Activated CD8-positive, alpha-beta T cell treated with anti-CD3 and anti-CD28 coated beads for 36 hours (primary cell): Measurements from ENCODE around the gene KNL1. TPM values are rescaled to one million over a fixed set of nuclear protein-coding genes. Genes with fewer than 3 reads are reported as not detected.
"Not testable (repeated sequence)": the region's sequence is repeated elsewhere in the genome, so short reads cannot be mapped to it uniquely, and the experiment has no call there.

ENCODE experiments used
- ATAC-seq: fragments of 200-7000 bp; cut with Tn5 transposase; one replicate; pipeline ENCODE4 v1.10.0; 2021; ENCODE audit warnings: mild to moderate bottlenecking, moderate library complexity
- CTCF ChIA-PET: fragments of 350-600 bp; sonication (Branson Sonifier 250); formaldehyde crosslinking; loops from one replicate; lab custom pipeline; 2021; ENCODE audit warnings: antibody characterized with exemption; lab: Charles Lee
- POLR2A ChIA-PET: fragments of 350-600 bp; sonication (Branson Sonifier 250); formaldehyde crosslinking; loops from one replicate; lab custom pipeline; 2021; ENCODE audit warnings: antibody characterized with exemption; lab: Charles Lee
- DNase-seq: peaks from one replicate; pipeline ENCODE4 v3.0.0-alpha.2; 2020
- H3K27ac Mint-ChIP-seq: one replicate; pipeline ENCODE4 v1.8.0; 2021; ENCODE audit warnings: mild to moderate bottlenecking, mixed read lengths
- H3K27me3 Mint-ChIP-seq: one replicate; pipeline ENCODE4 v1.8.0; 2021; ENCODE audit warnings: mixed read lengths
- H3K36me3 Mint-ChIP-seq: one replicate; pipeline ENCODE4 v1.8.0; 2021; ENCODE audit warnings: low read depth, mixed read lengths
- H3K4me1 Mint-ChIP-seq: one replicate; pipeline ENCODE4 v1.8.0; 2021; ENCODE audit warnings: low read depth, mixed read lengths
- H3K4me3 Mint-ChIP-seq: one replicate; pipeline ENCODE4 v1.8.0; 2021; ENCODE audit warnings: mild to moderate bottlenecking, moderate library complexity, mixed read lengths
- H3K9me3 Mint-ChIP-seq: one replicate; pipeline ENCODE4 v1.8.0; 2021; ENCODE audit warnings: mixed read lengths
- intact Hi-C: fragments of 100-400 bp; cut with micrococcal nuclease; formaldehyde crosslinking; loops from one replicate; pipeline ENCODE4 v1.10.0; 2022
- total RNA-seq, 2 experiments: library from RNA; stranded (reverse); gene quantifications; one replicate each; pipeline ENCODE4 v1.2.3, GENCODE V29; 2021
- TF ChIP-seq, protein P1 (sequence below): fragments of 200-600 bp; IDR thresholded peaks from one replicate; pipeline ENCODE4 v1.8.0; 2022; ENCODE audit warnings: antibody characterized with exemption, mild to moderate bottlenecking

KNL1 gene
- total RNA-seq, 2 experiments from 2014 or later = 20.9 to 22.8 TPM

DNA sequence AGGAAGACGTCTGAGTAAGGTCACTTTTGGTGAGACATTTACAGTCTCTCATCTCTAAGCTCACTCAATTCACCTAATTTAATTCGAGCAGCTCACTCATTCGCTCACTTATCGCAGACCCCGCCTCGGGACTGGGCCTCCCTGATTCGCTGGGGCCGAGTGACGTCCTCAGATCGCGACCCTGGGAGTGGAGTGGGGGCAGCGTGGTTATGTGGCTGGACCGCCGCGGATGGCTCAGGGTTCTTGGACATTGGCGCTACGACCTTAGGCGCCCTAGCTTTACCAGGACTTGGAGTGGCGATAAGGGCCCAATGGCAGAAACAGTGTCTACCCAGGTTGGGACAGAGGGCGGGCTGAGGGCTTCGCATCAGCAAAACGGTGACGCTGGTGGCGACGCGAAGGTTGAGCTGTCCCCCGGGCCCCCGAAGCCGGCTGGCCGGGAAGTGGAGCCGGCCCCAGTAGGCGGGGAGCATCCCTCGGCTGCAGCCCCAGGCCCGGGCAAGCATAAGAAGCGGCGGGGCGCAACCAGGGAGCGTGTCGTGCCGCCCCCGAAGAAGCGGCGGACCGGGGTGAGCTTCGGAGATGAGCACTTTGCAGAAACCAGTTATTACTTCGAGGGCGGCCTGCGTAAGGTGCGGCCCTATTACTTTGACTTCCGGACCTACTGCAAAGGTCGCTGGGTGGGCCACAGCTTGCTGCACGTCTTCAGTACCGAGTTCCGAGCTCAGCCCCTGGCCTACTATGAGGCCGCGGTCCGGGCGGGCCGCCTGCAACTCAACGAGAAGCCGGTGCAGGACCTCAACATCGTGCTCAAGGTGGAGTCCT lies 24.7 kb upstream of the KNL1 start, which contains the start of gene RPUSD2:
Gene RPUSD2 (plus strand): TSS at position 171 of the 825 bp plus-strand sequence. CDS start 39 bp downstream, at position 210.
- Mint-ChIP-seq H3K27ac (peak within 1 kb of the TSS; percentile 98), H3K4me3 (peak within 1 kb of the TSS; percentile 96), H3K4me1 (peaks cover 43% of the 10 kb centered on the region), H3K9me3 (no peaks in the 10 kb centered on the region), H3K36me3 (peaks cover 24% of the 10 kb centered on the region), H3K27me3 (no peaks in the 10 kb centered on the region)
- ChIA-PET CTCF (interaction anchor here (0.7 to 3.5 kb wide), 14 partner anchors 11 to 662 kb away, joined by 3 to 12 read pairs (median 3); partner anchors contain the start of genes CHP1, KNL1, RAD51 and VPS18), POLR2A (interaction anchor here (0.8 to 1.8 kb wide), 14 partner anchors 11 to 547 kb away, joined by 3 to 8 read pairs (median 3); partner anchors contain the start of genes CHST14, INO80, KNL1 and PLCB2)
- intact Hi-C loops = no loop called here
- ATAC-seq = peak; percentile 68
- peak; percentile 97 for DNase-seq
- TF ChIP-seq, protein P1, sequence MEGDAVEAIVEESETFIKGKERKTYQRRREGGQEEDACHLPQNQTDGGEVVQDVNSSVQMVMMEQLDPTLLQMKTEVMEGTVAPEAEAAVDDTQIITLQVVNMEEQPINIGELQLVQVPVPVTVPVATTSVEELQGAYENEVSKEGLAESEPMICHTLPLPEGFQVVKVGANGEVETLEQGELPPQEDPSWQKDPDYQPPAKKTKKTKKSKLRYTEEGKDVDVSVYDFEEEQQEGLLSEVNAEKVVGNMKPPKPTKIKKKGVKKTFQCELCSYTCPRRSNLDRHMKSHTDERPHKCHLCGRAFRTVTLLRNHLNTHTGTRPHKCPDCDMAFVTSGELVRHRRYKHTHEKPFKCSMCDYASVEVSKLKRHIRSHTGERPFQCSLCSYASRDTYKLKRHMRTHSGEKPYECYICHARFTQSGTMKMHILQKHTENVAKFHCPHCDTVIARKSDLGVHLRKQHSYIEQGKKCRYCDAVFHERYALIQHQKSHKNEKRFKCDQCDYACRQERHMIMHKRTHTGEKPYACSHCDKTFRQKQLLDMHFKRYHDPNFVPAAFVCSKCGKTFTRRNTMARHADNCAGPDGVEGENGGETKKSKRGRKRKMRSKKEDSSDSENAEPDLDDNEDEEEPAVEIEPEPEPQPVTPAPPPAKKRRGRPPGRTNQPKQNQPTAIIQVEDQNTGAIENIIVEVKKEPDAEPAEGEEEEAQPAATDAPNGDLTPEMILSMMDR = no peak

DNA sequence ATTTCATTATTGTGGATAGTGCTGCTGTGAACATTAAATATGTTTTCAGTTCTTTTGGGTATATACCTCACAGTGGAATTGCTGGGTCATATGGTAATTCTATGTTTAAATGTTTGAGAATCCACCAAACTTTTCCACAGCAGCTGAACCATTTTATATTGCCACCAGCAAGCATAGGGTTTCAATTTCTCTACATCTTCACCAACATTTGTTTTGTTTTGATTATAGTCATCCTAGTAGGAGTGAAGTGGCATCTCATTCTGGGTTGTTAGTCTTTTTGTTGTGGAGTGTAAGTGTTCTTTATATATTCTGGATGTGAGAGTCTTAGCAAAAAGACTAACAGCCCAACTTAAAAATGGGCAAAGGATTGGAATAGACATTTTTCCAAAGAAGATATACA lies 18.9 kb upstream of the KNL1 start:
- CTCF ChIA-PET = interaction anchor here (1.1 to 1.3 kb wide), 2 partner anchors 8 to 14 kb away, joined by 3 read pairs; no protein-coding TSS in a partner anchor
- Mint-ChIP-seq H3K27ac (peak overlapping the region; percentile 19), H3K4me3 (no peak overlapping the region), H3K27me3 (no peaks in the 10 kb centered on the region), H3K36me3 (peaks cover 33% of the 10 kb centered on the region), H3K9me3 (no peaks in the 10 kb centered on the region), H3K4me1 (peaks cover 27% of the 10 kb centered on the region)
- intact Hi-C loops = loop anchor here (10.0 kb wide), 1 partner anchor 50 kb away; no protein-coding TSS in a partner anchor
- TF ChIP-seq, protein P1 = no peak
- no peak for DNase-seq
- POLR2A ChIA-PET = no interaction called here
- ATAC-seq = no peak

DNA sequence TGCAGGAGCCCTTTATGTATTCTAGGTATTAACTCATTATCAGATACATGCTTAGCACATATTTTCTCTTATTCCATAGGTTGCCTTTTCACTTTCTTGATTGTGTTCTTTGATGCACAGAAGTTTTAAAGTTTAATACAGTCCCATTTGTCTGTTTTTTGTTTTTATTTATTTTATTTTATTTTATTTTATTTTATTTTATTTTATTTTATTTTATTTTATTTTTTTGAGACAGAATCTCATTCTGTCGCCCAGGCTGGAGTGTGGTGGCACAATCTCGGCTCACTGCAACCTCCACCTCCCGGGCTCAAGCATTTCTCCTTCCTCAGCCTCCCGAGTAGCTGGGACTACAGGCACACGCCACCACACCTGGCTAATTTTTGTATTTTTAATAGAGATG lies 17.1 kb upstream of the KNL1 start:
- intact Hi-C loops = loop anchor here (10.0 kb wide), 1 partner anchor 48 kb away; no protein-coding TSS in a partner anchor
- H3K4me3 Mint-ChIP-seq, DNase-seq, ATAC-seq, H3K27me3 Mint-ChIP-seq, H3K9me3 Mint-ChIP-seq, POLR2A ChIA-PET, H3K27ac Mint-ChIP-seq: not testable (repeated sequence)
- H3K4me1 Mint-ChIP-seq = peaks cover 13% of the 10 kb centered on the region
- H3K36me3 Mint-ChIP-seq = peaks cover 23% of the 10 kb centered on the region
- CTCF ChIA-PET = interaction anchor here (0.7 to 2.3 kb wide), 2 partner anchors 12 to 700 kb away, joined by 3 to 7 read pairs; no protein-coding TSS in a partner anchor

DNA sequence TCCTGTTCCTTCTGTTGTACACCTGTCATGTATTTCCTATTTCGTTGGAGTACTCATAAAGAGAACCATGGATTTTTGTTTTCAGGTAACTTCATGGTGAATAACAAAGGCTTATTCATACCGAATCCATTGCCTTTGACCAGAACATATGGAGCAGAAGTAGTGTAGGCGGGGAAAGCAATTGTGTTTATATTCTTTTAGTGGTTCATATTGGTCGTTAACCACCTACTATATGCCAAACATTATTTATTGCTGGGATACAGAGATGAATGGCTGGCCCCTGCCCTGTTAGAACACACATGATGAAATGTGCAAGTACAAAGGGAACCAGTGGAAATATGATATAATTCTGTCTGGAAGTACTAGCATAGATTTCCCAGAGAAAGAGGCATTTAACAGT lies 15.2 kb upstream of the KNL1 start:
- CTCF ChIA-PET = no interaction called here
- Mint-ChIP-seq H3K27me3 (no peaks in the 10 kb centered on the region), H3K4me1 (peaks cover 9% of the 10 kb centered on the region), H3K9me3 (peaks cover 2% of the 10 kb centered on the region), H3K36me3 (peaks cover 9% of the 10 kb centered on the region), H3K27ac (no peak overlapping the region), H3K4me3 (no peak overlapping the region)
- TF ChIP-seq, protein P1 = no peak
- DNase-seq (no peak), ATAC-seq (no peak)
- POLR2A ChIA-PET = no interaction called here
- intact Hi-C loops = loop anchor here (10.0 kb wide), 1 partner anchor 46 kb away; no protein-coding TSS in a partner anchor

DNA sequence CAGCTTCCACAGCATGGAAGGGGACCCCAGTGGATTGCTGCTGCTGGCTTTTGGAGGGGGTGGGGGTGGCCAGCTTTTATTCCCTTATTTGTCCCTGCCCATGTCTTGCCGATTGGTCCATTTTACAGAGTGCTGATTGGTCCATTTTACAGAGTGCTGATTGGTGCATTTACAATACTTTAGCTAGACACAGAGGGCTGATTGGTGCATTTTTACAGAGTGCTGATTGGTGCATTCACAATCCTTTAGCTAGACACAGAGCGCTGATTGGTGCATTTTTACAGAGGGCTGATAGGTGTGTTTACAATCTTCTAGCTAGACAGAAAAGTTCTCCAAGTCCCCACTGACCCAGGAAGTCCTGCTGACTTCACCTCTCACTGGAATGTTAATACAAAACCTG lies 12.3 kb upstream of the KNL1 start:
- H3K9me3 Mint-ChIP-seq, H3K27me3 Mint-ChIP-seq, H3K4me3 Mint-ChIP-seq, POLR2A ChIA-PET, intact Hi-C loops, H3K27ac Mint-ChIP-seq, H3K36me3 Mint-ChIP-seq, DNase-seq, H3K4me1 Mint-ChIP-seq: not testable (repeated sequence)
- CTCF ChIA-PET = interaction anchor here (0.8 kb wide), 1 partner anchor 17 kb away, joined by 3 read pairs; the partner anchor contains the start of gene CCDC32
- ATAC-seq = peak; percentile 27
